Fibroblast of lung (primary cell): ENCODE data around the gene UTP20.
"Not testable (repeated sequence)": the region's sequence is repeated elsewhere in the genome, so short reads cannot be mapped to it uniquely, and the experiment has no call there.

Source experiments
- EZH2 ChIP-seq: IDR thresholded peaks from 2 replicates; pipeline ENCODE4 v1.5.1; 2012; ENCODE audit warnings: low read length, control low read depth, mild to moderate bottlenecking; ENCODE audit errors: missing control alignments
- TF ChIP-seq, protein P1 (sequence below), 2 donors: IDR thresholded peaks in 1 of 2; conservative IDR thresholded peaks in 1 of 2; 1 replicate in 1 of 2; 2 replicates in 1 of 2; pipeline ENCODE4 v1.5.1; 2011 to 2012; ENCODE audit warnings: low read length in 2 of 2, control low read depth in 1 of 2, inconsistent platforms in 1 of 2, low read depth in 1 of 2, mild to moderate bottlenecking in 1 of 2

DNA sequence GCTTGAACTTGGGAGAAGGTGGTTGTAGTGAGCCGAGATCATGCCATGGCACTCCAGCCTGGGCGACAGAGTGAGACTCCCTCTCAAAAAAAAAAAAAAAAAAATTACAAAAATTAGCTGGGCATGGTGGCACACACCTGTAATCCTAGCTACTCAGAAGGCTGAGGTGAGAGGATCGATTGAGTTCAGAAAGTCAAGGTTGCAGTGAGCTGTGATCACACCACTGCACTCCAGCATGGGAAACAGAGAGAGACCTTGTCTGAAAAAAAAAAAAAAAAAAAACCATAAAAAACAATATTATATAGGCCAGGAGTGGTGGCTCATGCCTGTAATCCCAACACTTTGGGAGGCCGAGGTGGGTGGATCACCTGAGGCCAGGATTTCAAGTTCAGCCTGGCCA, 142.2 kb downstream of the UTP20 start:
- not testable (repeated sequence) for TF ChIP-seq EZH2
- TF ChIP-seq, protein P1, sequence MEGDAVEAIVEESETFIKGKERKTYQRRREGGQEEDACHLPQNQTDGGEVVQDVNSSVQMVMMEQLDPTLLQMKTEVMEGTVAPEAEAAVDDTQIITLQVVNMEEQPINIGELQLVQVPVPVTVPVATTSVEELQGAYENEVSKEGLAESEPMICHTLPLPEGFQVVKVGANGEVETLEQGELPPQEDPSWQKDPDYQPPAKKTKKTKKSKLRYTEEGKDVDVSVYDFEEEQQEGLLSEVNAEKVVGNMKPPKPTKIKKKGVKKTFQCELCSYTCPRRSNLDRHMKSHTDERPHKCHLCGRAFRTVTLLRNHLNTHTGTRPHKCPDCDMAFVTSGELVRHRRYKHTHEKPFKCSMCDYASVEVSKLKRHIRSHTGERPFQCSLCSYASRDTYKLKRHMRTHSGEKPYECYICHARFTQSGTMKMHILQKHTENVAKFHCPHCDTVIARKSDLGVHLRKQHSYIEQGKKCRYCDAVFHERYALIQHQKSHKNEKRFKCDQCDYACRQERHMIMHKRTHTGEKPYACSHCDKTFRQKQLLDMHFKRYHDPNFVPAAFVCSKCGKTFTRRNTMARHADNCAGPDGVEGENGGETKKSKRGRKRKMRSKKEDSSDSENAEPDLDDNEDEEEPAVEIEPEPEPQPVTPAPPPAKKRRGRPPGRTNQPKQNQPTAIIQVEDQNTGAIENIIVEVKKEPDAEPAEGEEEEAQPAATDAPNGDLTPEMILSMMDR (conservative IDR thresholded peaks at IDR 0.05 in 1 of 2, IDR thresholded peaks at IDR 0.05 in 1 of 2; ENCODE audit: low read depth in 1 of 2, low read length in 2 of 2) = not testable (repeated sequence)
